Measurements from ENCODE around the gene AMOTL1.

DNA sequence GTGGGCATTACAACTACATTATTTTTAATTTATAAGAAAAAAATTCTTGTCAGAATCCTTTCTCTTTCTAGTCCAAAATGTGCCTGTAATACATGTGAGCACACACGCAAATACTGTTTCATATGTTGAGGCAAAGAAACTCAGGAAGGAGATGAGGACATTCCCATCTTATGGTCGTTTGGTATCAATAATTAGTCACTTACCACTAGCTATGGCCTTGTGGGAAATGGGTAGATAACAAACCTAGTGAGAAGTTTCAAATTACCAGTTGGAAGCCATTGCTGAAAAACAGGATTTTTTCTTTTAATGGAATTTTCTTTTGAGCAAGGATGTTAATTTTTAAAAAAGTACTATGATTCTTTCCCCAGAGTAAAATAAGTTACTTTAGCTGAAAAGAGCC is 25.7 kb downstream of the AMOTL1 start:
- TF ChIP-seq, protein P1, sequence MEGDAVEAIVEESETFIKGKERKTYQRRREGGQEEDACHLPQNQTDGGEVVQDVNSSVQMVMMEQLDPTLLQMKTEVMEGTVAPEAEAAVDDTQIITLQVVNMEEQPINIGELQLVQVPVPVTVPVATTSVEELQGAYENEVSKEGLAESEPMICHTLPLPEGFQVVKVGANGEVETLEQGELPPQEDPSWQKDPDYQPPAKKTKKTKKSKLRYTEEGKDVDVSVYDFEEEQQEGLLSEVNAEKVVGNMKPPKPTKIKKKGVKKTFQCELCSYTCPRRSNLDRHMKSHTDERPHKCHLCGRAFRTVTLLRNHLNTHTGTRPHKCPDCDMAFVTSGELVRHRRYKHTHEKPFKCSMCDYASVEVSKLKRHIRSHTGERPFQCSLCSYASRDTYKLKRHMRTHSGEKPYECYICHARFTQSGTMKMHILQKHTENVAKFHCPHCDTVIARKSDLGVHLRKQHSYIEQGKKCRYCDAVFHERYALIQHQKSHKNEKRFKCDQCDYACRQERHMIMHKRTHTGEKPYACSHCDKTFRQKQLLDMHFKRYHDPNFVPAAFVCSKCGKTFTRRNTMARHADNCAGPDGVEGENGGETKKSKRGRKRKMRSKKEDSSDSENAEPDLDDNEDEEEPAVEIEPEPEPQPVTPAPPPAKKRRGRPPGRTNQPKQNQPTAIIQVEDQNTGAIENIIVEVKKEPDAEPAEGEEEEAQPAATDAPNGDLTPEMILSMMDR (IDR thresholded peaks at IDR 0.05; ENCODE audit: poor library complexity, severe bottlenecking): no peak
- TF ChIP-seq EP300 (conservative IDR thresholded peaks at IDR 0.05; ENCODE audit: poor library complexity, severe bottlenecking) (no peak), EZH2 (IDR thresholded peaks at IDR 0.05; ENCODE audit: borderline replicate concordance, insufficient read depth, low read length, poor library complexity, severe bottlenecking) (no peak), TAF1 (IDR thresholded peaks at IDR 0.05; ENCODE audit: low read depth) (no peak), POLR2AphosphoS5 (IDR thresholded peaks at IDR 0.05) (no peak), MXI1 (conservative IDR thresholded peaks at IDR 0.05; ENCODE audit: poor library complexity, severe bottlenecking) (no peak), SMC3 (conservative IDR thresholded peaks at IDR 0.05; ENCODE audit: poor library complexity) (no peak)
